CD4-positive, alpha-beta T cell treated with Interleukin-15 for 1 hour (primary cell): ENCODE measurements around the gene UBE3A.
A peak's percentile ranks its signal among the peaks of the same experiment; 100 is the strongest.
"Not testable (repeated sequence)": the region's sequence is repeated elsewhere in the genome, so short reads cannot be mapped to it uniquely, and the experiment has no call there.

Experiments used
- DNase-seq: peaks from one replicate; pipeline ENCODE4 v3.0.0-alpha.2; 2020

UBE3A gene

GRCh38 chr15:25437777-25438600, 835 bp downstream of the UBE3A start:
- DNase-seq = peak; percentile 63

- no peak for DNase-seq
Measured at GRCh38 chr15:25436707-25437106, 2.1 kb downstream of the UBE3A start.

- DNase-seq = no peak
Measured at GRCh38 chr15:25435474-25436243, 3.2 kb downstream of the UBE3A start.

- DNase-seq = no peak
Measured at GRCh38 chr15:25433118-25433865, 5.5 kb downstream of the UBE3A start.

GRCh38 chr15:25431836-25432561, 6.8 kb downstream of the UBE3A start:
- DNase-seq = no peak

GRCh38 chr15:25427861-25428260, 11.0 kb downstream of the UBE3A start:
- no peak for DNase-seq

GRCh38 chr15:25426896-25427610, 11.8 kb downstream of the UBE3A start:
- DNase-seq = no peak

GRCh38 chr15:25424073-25424472, 14.8 kb downstream of the UBE3A start:
- DNase-seq = no peak

GRCh38 chr15:25422021-25422420, 16.8 kb downstream of the UBE3A start:
- DNase-seq = no peak

- no peak for DNase-seq
Measured at GRCh38 chr15:25418202-25418601, 20.6 kb downstream of the UBE3A start.

GRCh38 chr15:25417604-25418003, 21.2 kb downstream of the UBE3A start:
- no peak for DNase-seq

GRCh38 chr15:25416693-25417092, 22.1 kb downstream of the UBE3A start:
- no peak for DNase-seq

GRCh38 chr15:25415707-25416106, 23.1 kb downstream of the UBE3A start:
- DNase-seq = no peak

- no peak for DNase-seq
Measured at GRCh38 chr15:25415217-25415616, 23.6 kb downstream of the UBE3A start.

- no peak for DNase-seq
Measured at GRCh38 chr15:25410649-25411048, 28.2 kb downstream of the UBE3A start.

- not testable (repeated sequence) for DNase-seq
Measured at GRCh38 chr15:25409731-25410130, 29.1 kb downstream of the UBE3A start.

GRCh38 chr15:25408929-25409328, 29.9 kb downstream of the UBE3A start:
- DNase-seq = no peak

- no peak for DNase-seq
Measured at GRCh38 chr15:25408428-25408827, 30.4 kb downstream of the UBE3A start.

- no peak for DNase-seq
Measured at GRCh38 chr15:25407950-25408349, 30.9 kb downstream of the UBE3A start.

GRCh38 chr15:25406846-25407245, 32.0 kb downstream of the UBE3A start:
- DNase-seq = no peak

GRCh38 chr15:25406261-25406660, 32.6 kb downstream of the UBE3A start:
- no peak for DNase-seq

GRCh38 chr15:25403771-25404170, 35.1 kb downstream of the UBE3A start:
- DNase-seq = no peak
